Fibroblast of mammary gland (primary cell): ENCODE results near the gene FAM50A.

Experiments
- DNase-seq: peaks from one replicate; pipeline ENCODE4 v3.0.0-alpha.2; 2010; ENCODE audit warnings: low read depth
- H3K4me3 ChIP-seq: 2 replicates; pipeline ENCODE4 v1.5.1; 2011; ENCODE audit warnings: low read depth, mild to moderate bottlenecking, low read length, moderate library complexity; ENCODE audit not compliant: control insufficient read depth
- CTCF ChIP-seq: conservative IDR thresholded peaks from 2 replicates; pipeline ENCODE4 v1.5.1; 2011; ENCODE audit warnings: low read depth, low read length, inconsistent platforms; ENCODE audit not compliant: control insufficient read depth, insufficient read depth

Gene FAM50A

DNA sequence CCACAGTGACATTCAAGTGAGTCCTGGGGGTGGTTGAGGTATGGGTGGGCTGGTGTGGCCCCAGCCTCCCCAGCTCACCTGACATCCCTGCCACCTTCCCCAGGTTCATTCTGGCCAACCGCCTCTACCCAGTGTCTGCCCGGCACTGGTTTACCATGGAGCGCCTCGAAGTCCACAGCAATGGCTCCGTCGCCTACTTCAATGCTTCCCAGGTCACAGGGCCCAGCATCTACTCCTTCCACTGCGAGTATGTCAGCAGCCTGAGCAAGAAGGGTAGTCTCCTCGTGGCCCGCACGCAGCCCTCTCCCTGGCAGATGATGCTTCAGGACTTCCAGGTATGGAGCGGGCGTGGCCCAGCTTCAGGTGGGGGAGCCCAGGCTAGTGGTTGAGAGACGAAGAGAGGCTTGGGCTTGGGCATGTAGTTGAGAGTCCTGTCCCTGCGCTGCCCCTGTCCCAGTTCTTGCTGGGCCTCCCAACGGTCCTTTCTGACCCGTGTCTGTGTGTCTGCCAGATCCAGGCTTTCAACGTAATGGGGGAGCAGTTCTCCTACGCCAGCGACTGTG, 8.7 kb upstream of the FAM50A start:
- no peak for TF ChIP-seq CTCF
- no peak for DNase-seq
- no peak overlapping the region for H3K4me3 ChIP-seq

- no peak for TF ChIP-seq CTCF
- peak overlapping the region; percentile 29 for H3K4me3 ChIP-seq
- no peak for DNase-seq
Measured at GRCh38 chrX:154436374-154436982, 7.5 kb upstream of the FAM50A start.

DNA sequence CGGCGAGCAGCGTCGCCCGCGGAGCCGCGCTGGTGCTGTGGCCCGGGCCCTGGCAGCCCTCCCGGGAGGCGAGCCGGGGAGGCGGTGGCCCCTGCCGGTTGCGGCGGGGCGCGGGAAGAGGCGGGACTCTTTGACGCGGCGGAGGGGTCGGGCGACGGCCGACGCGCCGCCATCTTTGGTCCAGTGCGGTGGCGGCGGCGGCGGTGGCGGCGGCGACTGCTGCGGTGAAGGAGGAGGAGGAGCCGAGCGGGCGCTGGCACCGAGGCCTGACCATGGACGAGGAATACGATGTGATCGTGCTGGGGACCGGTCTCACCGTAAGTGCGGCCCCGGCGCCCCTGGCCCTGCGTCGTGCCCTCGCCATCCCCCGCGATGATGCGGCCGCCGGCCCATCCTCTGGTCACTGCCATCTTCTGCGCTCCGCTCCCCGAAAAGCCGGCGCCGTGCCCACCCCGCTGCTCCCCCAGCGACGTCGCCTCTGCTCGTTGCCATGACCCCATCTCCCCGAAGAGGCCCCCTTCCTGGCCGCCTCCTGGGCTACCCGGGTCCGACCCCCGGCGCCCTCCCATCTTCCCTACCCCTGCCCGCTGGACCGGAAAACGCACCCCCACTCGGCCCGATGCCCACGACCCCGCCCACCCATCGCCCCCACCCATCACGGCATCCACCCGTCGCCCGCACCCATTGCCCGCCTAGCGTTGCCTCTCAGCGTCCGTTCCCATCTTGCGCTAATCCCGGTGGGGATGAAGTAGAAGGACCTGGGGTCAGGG, 6.8 kb upstream of the FAM50A start, which contains the start of gene GDI1:
TSS of gene GDI1 (plus strand) at position 172 of the 770 bp plus-strand sequence. CDS start at position 273, 101 bp downstream.
- no peak for TF ChIP-seq CTCF
- peak; percentile 15 for DNase-seq
- H3K4me3 ChIP-seq = peak within 1 kb of the TSS; percentile 68

DNA sequence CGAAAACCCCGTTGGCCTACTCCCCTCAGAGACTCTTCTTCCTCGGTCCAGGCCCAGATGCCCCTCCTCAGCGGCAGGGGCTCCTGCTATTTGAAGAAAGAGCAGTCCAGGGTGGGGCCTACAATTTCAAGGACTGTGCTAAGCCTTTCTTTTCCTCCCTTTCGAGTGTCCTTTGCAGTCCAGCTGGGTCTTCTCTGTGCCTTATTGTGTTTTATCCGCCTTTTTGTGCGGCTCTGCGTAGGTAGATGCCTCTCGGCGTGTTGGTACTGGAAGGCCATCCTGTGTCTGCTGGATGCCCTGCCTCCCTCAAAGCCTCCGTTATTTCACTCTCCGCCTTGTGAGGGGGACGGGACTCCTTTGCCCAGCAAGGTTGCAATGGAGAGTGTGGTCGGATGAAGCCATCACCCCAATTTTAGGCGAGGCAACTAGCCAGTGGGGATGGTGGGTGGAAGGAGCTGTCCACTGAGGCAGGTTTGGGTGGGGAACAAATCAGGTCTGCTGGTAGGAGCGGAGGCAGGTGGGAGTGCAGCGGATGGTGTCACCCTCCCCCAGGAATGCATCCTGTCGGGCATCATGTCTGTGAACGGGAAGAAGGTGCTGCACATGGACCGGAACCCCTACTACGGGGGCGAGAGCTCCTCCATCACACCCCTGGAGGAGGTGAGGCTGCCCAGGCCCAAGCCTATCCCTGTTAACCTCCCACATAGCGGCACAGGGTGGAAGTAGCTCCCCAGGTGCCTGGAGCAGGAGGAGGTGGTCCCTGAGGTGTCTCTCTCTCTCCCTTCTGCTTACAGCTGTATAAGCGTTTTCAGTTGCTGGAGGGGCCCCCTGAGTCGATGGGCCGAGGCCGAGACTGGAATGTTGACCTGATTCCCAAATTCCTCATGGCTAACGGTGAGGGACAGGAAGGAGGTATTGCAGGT, 5.7 kb upstream of the FAM50A start:
- no peak for TF ChIP-seq CTCF
- no peak for DNase-seq

GRCh38 chrX:154439841-154440240, 4.1 kb upstream of the FAM50A start:
- TF ChIP-seq CTCF = no peak
- no peak for DNase-seq
- H3K4me3 ChIP-seq = no peak overlapping the region

More for the DNA sequence above, 5.7 kb upstream of the FAM50A start:
- H3K4me3 ChIP-seq = peak overlapping the region; percentile 68
